ENCODE data around the gene TSHZ2.

Gene TSHZ2

GRCh38 chr20:53304146-53304545 lies 332.0 kb downstream of the TSHZ2 start:
- Histone ChIP-seq H2BK12ac (ENCODE audit: low read length in 2 of 2) (no peak overlapping the region), H3K27ac (ENCODE audit: low read length, poor library complexity, severe bottlenecking) (no peak overlapping the region), H3K4ac (ENCODE audit: low read depth in 1 of 2, low read length in 2 of 2) (no peak overlapping the region), H3K4me1 (ENCODE audit: control insufficient read depth, insufficient read depth, low read depth, low read length) (no peaks in the 10 kb centered on the region), H3K4me3 (ENCODE audit: insufficient read depth in 1 of 2, low read depth in 1 of 2, low read length in 2 of 2) (no peak overlapping the region), H3K79me1 (replicated peaks; ENCODE audit: low read length, poor library complexity, severe bottlenecking) (no peaks in the 10 kb centered on the region), H3K9me3 (ENCODE audit: control insufficient read depth, low read length) (no peaks in the 10 kb centered on the region), H3K18ac (ENCODE audit: low read depth in 1 of 2, low read length in 2 of 2) (no peak overlapping the region), H3K27me3 (ENCODE audit: control insufficient read depth in 1 of 2, insufficient read depth in 1 of 2, low read length in 2 of 2) (no peaks in the 10 kb centered on the region), H2AK5ac (ENCODE audit: low read length, severe bottlenecking) (no peak overlapping the region), H3K14ac (ENCODE audit: low read length in 2 of 2) (no peak overlapping the region), H2BK5ac (ENCODE audit: low read depth, low read length, poor library complexity, severe bottlenecking) (no peak overlapping the region), H3K4me2 (ENCODE audit: low read length, poor library complexity, severe bottlenecking) (no peak overlapping the region), H4K91ac (ENCODE audit: low read length) (no peak overlapping the region), H3K23ac (ENCODE audit: low read length in 2 of 2) (no peak overlapping the region), H2AFZ (ENCODE audit: low read depth, low read length) (no peak overlapping the region), H4K8ac (ENCODE audit: low read length) (no peak overlapping the region), H3K36me3 (ENCODE audit: control insufficient read depth in 1 of 2, insufficient read depth in 2 of 2, low read depth in 1 of 2, low read length in 2 of 2) (no peaks in the 10 kb centered on the region), H2BK15ac (ENCODE audit: low read depth, poor library complexity, severe bottlenecking) (no peak overlapping the region), H2BK120ac (ENCODE audit: low read depth, low read length) (no peak overlapping the region), H3K9ac (ENCODE audit: low read length) (no peak overlapping the region)
- DNase-seq, result no peak
- WGBS, result 83% methylated on average over 3 of the region's 3 CpGs

GRCh38 chr20:53306192-53306805 lies 334.1 kb downstream of the TSHZ2 start:
- H2BK12ac ChIP-seq (ENCODE audit: low read length in 2 of 2), result no peak overlapping the region
- no peak overlapping the region for H2AK5ac ChIP-seq (ENCODE audit: low read length, severe bottlenecking)
- H3K36me3 ChIP-seq (ENCODE audit: control insufficient read depth in 1 of 2, insufficient read depth in 2 of 2, low read depth in 1 of 2, low read length in 2 of 2), result no peaks in the 10 kb centered on the region
- H3K4me2 ChIP-seq (ENCODE audit: low read length, poor library complexity, severe bottlenecking), result no peak overlapping the region
- no peak overlapping the region for H3K14ac ChIP-seq (ENCODE audit: low read length in 2 of 2)
- H2BK120ac ChIP-seq (ENCODE audit: low read depth, low read length), result no peak overlapping the region
- no peak overlapping the region for H2AFZ ChIP-seq (ENCODE audit: low read depth, low read length)
- no peak overlapping the region for H4K91ac ChIP-seq (ENCODE audit: low read length)
- H3K23ac ChIP-seq (ENCODE audit: low read length in 2 of 2), result no peak overlapping the region
- H3K27me3 ChIP-seq (ENCODE audit: control insufficient read depth in 1 of 2, insufficient read depth in 1 of 2, low read length in 2 of 2), result no peaks in the 10 kb centered on the region
- no peaks in the 10 kb centered on the region for H3K4me1 ChIP-seq (ENCODE audit: control insufficient read depth, insufficient read depth, low read depth, low read length)
- no peaks in the 10 kb centered on the region for H3K79me1 ChIP-seq (replicated peaks; ENCODE audit: low read length, poor library complexity, severe bottlenecking)
- H2BK15ac ChIP-seq (ENCODE audit: low read depth, poor library complexity, severe bottlenecking), result no peak overlapping the region
- peaks cover 5% of the 10 kb centered on the region for H3K9me3 ChIP-seq (ENCODE audit: control insufficient read depth, low read length)
- no peak overlapping the region for H3K27ac ChIP-seq (ENCODE audit: low read length, poor library complexity, severe bottlenecking)
- WGBS, result 82% methylated on average over 8 of the region's 8 CpGs
- H3K4me3 ChIP-seq (ENCODE audit: insufficient read depth in 1 of 2, low read depth in 1 of 2, low read length in 2 of 2), result no peak overlapping the region
- H2BK5ac ChIP-seq (ENCODE audit: low read depth, low read length, poor library complexity, severe bottlenecking), result no peak overlapping the region
- no peak overlapping the region for H4K8ac ChIP-seq (ENCODE audit: low read length)
- no peak for DNase-seq
- H3K4ac ChIP-seq (ENCODE audit: low read depth in 1 of 2, low read length in 2 of 2), result no peak overlapping the region
- no peak overlapping the region for H3K18ac ChIP-seq (ENCODE audit: low read depth in 1 of 2, low read length in 2 of 2)
- H3K9ac ChIP-seq (ENCODE audit: low read length), result no peak overlapping the region

- H4K8ac ChIP-seq (ENCODE audit: low read length), result no peak overlapping the region
- no peak overlapping the region for H3K4ac ChIP-seq (ENCODE audit: low read depth in 1 of 2, low read length in 2 of 2)
- DNase-seq, result no peak
- no peak overlapping the region for H3K14ac ChIP-seq (ENCODE audit: low read length in 2 of 2)
- H3K4me1 ChIP-seq (ENCODE audit: control insufficient read depth, insufficient read depth, low read depth, low read length), result no peaks in the 10 kb centered on the region
- no peak overlapping the region for H3K23ac ChIP-seq (ENCODE audit: low read length in 2 of 2)
- H3K4me2 ChIP-seq (ENCODE audit: low read length, poor library complexity, severe bottlenecking), result no peak overlapping the region
- no peak overlapping the region for H2BK120ac ChIP-seq (ENCODE audit: low read depth, low read length)
- WGBS, result 87% methylated on average over 15 of the region's 16 CpGs
- no peak overlapping the region for H2BK5ac ChIP-seq (ENCODE audit: low read depth, low read length, poor library complexity, severe bottlenecking)
- no peak overlapping the region for H2AFZ ChIP-seq (ENCODE audit: low read depth, low read length)
- no peak overlapping the region for H3K4me3 ChIP-seq (ENCODE audit: insufficient read depth in 1 of 2, low read depth in 1 of 2, low read length in 2 of 2)
- H2AK5ac ChIP-seq (ENCODE audit: low read length, severe bottlenecking), result no peak overlapping the region
- no peak overlapping the region for H2BK15ac ChIP-seq (ENCODE audit: low read depth, poor library complexity, severe bottlenecking)
- no peaks in the 10 kb centered on the region for H3K79me1 ChIP-seq (replicated peaks; ENCODE audit: low read length, poor library complexity, severe bottlenecking)
- no peaks in the 10 kb centered on the region for H3K27me3 ChIP-seq (ENCODE audit: control insufficient read depth in 1 of 2, insufficient read depth in 1 of 2, low read length in 2 of 2)
- H3K18ac ChIP-seq (ENCODE audit: low read depth in 1 of 2, low read length in 2 of 2), result no peak overlapping the region
- no peak overlapping the region for H3K27ac ChIP-seq (ENCODE audit: low read length, poor library complexity, severe bottlenecking)
- no peaks in the 10 kb centered on the region for H3K36me3 ChIP-seq (ENCODE audit: control insufficient read depth in 1 of 2, insufficient read depth in 2 of 2, low read depth in 1 of 2, low read length in 2 of 2)
- no peak overlapping the region for H3K9ac ChIP-seq (ENCODE audit: low read length)
- peaks cover 5% of the 10 kb centered on the region for H3K9me3 ChIP-seq (ENCODE audit: control insufficient read depth, low read length)
- no peak overlapping the region for H2BK12ac ChIP-seq (ENCODE audit: low read length in 2 of 2)
- H4K91ac ChIP-seq (ENCODE audit: low read length), result no peak overlapping the region
Measured at GRCh38 chr20:53307964-53308597, 335.9 kb downstream of the TSHZ2 start.

DNA sequence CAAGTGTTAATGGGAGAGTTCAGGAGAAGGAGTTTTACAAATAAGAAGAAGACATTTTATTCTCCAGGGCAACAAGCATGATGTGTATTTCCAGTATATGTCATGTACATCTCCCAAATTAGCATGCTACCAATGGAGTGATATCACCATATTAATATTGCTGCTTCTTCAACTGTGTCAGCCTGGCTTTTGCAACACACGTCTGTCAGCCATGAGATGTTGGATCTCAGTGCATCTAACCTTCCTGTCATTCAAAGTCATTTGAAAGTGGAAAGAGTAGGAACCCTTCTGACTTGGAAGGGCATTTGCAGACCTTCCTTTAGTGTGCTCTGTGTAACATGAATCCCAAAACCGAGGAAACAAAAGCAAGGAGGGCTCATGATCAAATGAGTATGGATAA lies 337.4 kb downstream of the TSHZ2 start:
- H3K9ac ChIP-seq (ENCODE audit: low read length), result no peak overlapping the region
- no peak overlapping the region for H3K4ac ChIP-seq (ENCODE audit: low read depth in 1 of 2, low read length in 2 of 2)
- H4K8ac ChIP-seq (ENCODE audit: low read length), result no peak overlapping the region
- DNase-seq, result no peak
- H2BK5ac ChIP-seq (ENCODE audit: low read depth, low read length, poor library complexity, severe bottlenecking), result no peak overlapping the region
- H2BK15ac ChIP-seq (ENCODE audit: low read depth, poor library complexity, severe bottlenecking), result no peak overlapping the region
- no peak overlapping the region for H3K27ac ChIP-seq (ENCODE audit: low read length, poor library complexity, severe bottlenecking)
- H3K4me2 ChIP-seq (ENCODE audit: low read length, poor library complexity, severe bottlenecking), result no peak overlapping the region
- H3K14ac ChIP-seq (ENCODE audit: low read length in 2 of 2), result no peak overlapping the region
- H3K4me3 ChIP-seq (ENCODE audit: insufficient read depth in 1 of 2, low read depth in 1 of 2, low read length in 2 of 2), result no peak overlapping the region
- no peaks in the 10 kb centered on the region for H3K27me3 ChIP-seq (ENCODE audit: control insufficient read depth in 1 of 2, insufficient read depth in 1 of 2, low read length in 2 of 2)
- H2BK120ac ChIP-seq (ENCODE audit: low read depth, low read length), result no peak overlapping the region
- no peak overlapping the region for H2AK5ac ChIP-seq (ENCODE audit: low read length, severe bottlenecking)
- H3K4me1 ChIP-seq (ENCODE audit: control insufficient read depth, insufficient read depth, low read depth, low read length), result no peaks in the 10 kb centered on the region
- no peak overlapping the region for H4K91ac ChIP-seq (ENCODE audit: low read length)
- peaks cover 5% of the 10 kb centered on the region for H3K9me3 ChIP-seq (ENCODE audit: control insufficient read depth, low read length)
- H3K36me3 ChIP-seq (ENCODE audit: control insufficient read depth in 1 of 2, insufficient read depth in 2 of 2, low read depth in 1 of 2, low read length in 2 of 2), result no peaks in the 10 kb centered on the region
- no peak overlapping the region for H2BK12ac ChIP-seq (ENCODE audit: low read length in 2 of 2)
- 80% methylated on average over 2 of the region's 2 CpGs for WGBS
- H3K23ac ChIP-seq (ENCODE audit: low read length in 2 of 2), result no peak overlapping the region
- no peak overlapping the region for H2AFZ ChIP-seq (ENCODE audit: low read depth, low read length)
- no peaks in the 10 kb centered on the region for H3K79me1 ChIP-seq (replicated peaks; ENCODE audit: low read length, poor library complexity, severe bottlenecking)
- no peak overlapping the region for H3K18ac ChIP-seq (ENCODE audit: low read depth in 1 of 2, low read length in 2 of 2)

All from mesenchymal stem cell (in vitro differentiated cells and primary cell).